Activated CD4-positive, alpha-beta T cell treated with anti-CD3 and anti-CD28 coated beads, Interleukin-2, Interleukin-6, amounts not matched to agents 100 ng/mL and 50 ng/mL, durations not matched to agents 16 hours and 8 hours (primary cell): ENCODE results near the gene KCTD2.

Source experiments
- DNase-seq: peaks from one replicate; pipeline ENCODE4 v3.0.0-alpha.2; 2020

Gene KCTD2

GRCh38 chr17:75103601-75104554 is 56.9 kb downstream of the KCTD2 start:
- DNase-seq, result no peak

GRCh38 chr17:75105126-75106080 is 58.4 kb downstream of the KCTD2 start:
- peak; percentile 42 for DNase-seq

DNA sequence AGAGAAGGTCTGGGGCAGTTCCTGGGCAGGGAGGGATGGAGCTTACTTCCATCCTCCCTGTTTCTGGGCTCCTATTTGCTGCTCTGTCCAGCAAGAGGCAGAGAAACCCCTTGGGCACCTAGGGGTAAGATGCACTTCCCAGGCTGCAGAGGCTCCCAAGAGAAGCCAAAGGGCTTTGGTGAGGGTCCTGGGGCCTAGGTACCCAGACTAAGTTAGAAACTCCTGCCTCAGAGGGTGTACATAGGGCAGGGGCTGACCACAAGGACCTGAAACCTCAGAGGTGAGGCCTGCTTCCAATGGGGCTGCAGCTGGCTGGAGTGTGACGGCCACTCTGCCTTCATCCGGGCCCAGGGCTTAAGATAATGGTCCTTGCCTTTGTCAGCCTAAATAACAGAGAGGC is 61.2 kb downstream of the KCTD2 start:
- DNase-seq, result no peak

GRCh38 chr17:75109046-75109406 is 62.0 kb downstream of the KCTD2 start:
- no peak for DNase-seq

DNA sequence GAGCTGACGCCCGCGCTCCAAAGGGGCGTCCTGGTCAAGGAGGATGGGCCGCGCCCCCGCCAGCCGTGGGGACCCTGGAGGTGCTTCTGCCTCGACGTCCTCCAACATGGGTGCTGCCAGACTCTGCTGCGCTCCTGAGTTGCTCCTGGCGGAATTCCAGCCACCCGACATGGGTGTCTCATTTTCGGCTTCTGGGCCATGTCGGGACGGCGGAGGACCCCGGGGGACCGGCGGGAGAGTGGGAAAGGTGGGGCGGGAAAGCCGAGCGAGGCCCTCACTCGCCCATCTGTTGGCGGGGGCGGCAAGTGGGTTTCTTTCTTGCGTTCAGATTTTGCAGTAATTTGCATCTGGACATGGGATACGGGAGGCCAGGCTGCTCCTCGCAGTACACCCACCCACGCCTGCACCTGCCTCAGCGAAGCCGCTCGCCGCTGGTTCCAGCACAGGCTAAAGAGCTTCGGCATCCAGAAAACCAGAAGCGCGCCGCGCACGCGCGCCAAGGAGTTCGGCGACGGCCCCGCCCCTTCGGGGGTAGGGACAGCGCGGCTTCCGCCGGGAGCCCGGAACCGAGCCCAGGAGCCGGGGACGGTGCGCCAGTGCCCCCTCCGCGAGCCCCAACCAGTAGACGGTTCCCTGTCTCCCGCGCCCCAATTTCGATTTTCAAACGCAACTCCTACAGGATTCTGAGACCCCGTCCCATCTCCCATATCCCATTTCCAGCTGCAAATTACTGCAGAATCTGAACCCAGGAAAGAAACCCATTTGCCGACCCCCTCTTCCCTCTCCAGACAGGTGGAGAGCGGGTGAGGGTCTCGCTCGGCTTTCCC is 62.6 kb downstream of the KCTD2 start, which contains the start of gene ARMC7:
TSS of gene ARMC7 (plus strand) at position 563 of the 827 bp plus-strand sequence. CDS start 320 bp downstream, outside the sequence.
- peak; percentile 95 for DNase-seq

DNA sequence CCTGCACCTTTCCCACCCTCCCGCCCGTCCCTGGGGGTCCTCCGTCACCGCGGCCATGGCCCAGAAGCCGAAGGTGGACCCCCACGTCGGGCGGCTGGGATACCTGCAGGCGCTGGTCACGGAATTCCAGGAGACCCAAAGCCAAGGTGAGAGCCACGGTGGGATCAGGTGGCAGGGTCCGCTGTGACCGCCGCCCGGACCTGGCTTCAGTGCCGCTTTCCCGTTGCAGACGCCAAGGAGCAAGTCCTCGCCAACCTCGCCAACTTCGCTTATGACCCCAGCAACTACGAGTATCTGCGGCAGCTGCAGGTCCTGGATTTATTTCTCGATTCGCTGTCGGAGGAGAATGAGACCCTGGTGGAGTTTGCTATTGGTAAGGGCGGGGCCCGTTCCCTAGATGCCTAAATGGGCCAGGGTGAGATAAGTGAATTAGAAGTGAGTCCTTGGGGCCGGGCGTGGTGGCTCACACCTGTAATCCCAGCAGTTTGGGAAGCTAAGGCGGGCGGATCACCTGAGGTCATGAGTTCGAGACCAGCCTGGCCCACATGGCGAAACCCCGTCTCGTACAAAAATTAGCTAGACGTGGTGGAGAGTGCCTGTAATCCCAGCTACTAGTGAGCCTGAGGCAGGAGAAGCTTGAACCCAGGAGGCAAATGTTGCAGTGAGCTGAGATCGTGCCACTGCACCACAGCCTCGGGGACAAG is 63.4 kb downstream of the KCTD2 start:
- DNase-seq, result peak; percentile 20

GRCh38 chr17:75111777-75112335 is 64.8 kb downstream of the KCTD2 start:
- DNase-seq, result no peak

DNA sequence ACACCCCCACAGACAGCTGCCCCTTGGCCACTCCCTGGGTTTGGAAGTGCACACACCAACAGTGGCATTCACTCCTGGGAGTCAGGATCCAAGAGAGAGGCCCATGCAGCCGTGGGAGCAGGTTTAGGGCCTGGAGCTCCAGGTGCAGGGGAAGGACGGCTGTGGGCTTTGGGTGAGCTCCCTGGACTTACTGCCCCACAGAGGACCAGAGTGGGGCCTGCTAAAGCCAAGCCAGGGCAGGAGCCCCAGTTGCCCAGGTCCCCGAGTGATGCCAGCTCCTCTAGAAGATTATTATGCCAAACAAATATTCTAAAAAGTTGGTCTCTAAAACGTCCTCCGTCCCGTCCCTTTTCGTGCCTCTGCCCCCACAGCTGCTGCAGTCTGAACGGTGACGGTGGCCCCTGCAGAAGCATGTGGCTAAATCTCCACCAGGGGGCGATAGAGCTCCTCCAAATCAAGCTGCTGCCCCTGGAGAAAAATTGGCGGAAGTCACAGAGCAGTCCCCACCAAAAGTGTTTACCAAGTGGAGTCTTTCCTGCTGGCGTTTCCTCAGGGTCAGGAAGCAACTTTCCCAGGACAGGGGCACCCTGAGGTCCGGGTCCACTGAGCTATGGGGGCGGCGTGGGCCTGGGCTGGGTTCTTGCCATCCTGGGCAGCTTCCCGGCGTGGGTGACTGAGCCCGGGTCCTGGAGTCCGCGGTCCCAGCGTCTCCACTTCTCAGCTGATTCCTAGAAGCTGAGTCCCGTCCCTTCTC is 67.0 kb downstream of the KCTD2 start:
- DNase-seq, result peak; percentile 95

GRCh38 chr17:75114552-75115314 is 67.7 kb downstream of the KCTD2 start:
- no peak for DNase-seq
